Tibial nerve (tissue), 4 donors: ENCODE measurements around the gene KCNJ6.

Source experiments
- EP300 ChIP-seq, 2 donors: sonication (generic); formaldehyde crosslinking; IDR thresholded peaks; one replicate each; pipeline ENCODE4 v1.6.1; 2017; ENCODE audit warnings: antibody characterized with exemption in 2 of 2, mild to moderate bottlenecking in 1 of 2
- POLR2A ChIP-seq, 2 donors: fragments of 450-650 bp; IDR thresholded peaks; one replicate each; pipeline ENCODE4 v1.6.1; 2017; ENCODE audit warnings: antibody characterized with exemption in 2 of 2, mild to moderate bottlenecking in 2 of 2, moderate library complexity in 2 of 2
- TF ChIP-seq, protein P1 (sequence below), 5 experiments: fragments of 200-600 bp in 3 of 5; fragments of 450-650 bp in 2 of 5; sonication (generic) in 3 of 5; IDR thresholded peaks; one replicate each; pipeline ENCODE4 v1.5.1; 2016 to 2019; ENCODE audit warnings: antibody characterized with exemption in 5 of 5, mild to moderate bottlenecking in 3 of 5, moderate library complexity in 2 of 5

DNA sequence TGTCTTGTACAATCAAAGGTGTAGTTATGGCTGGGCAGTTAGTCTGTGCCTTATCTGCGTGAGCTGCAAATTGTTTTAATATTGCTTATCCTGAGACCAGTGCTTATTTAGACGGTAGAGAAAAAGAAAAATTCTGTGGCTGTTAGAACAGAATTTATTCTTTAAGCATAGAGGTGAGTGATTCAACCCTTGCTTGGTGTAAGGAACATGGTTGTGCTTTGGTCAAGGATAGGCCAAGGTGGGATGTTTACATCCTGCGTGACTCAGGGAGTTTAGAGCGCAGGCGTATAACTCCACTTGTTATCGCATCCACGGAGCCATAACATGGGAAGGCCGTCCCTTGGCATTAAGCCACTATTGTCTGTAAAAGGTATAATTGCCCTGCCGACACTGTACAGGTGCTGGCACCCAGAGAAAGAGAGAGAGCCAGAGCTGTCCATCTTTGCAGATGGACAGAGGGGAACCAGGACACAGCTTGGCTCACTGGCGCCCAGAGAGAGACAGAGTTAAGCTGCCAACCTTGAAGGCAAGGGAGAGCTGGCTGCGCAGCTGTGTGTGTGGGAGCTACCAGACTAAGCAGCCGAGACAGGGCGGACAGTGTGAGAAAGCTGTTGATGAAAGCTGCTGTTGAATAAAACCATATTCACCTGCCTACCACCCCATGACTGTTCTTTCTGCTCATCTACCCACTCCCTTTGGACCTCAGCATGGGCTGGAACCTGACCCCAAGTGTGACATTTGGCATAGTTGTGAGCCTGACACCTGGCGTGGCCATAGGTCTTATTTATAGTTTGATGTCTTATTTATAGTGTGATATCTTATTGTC lies 349.3 kb downstream of the KCNJ6 start:
- TF ChIP-seq, protein P1, sequence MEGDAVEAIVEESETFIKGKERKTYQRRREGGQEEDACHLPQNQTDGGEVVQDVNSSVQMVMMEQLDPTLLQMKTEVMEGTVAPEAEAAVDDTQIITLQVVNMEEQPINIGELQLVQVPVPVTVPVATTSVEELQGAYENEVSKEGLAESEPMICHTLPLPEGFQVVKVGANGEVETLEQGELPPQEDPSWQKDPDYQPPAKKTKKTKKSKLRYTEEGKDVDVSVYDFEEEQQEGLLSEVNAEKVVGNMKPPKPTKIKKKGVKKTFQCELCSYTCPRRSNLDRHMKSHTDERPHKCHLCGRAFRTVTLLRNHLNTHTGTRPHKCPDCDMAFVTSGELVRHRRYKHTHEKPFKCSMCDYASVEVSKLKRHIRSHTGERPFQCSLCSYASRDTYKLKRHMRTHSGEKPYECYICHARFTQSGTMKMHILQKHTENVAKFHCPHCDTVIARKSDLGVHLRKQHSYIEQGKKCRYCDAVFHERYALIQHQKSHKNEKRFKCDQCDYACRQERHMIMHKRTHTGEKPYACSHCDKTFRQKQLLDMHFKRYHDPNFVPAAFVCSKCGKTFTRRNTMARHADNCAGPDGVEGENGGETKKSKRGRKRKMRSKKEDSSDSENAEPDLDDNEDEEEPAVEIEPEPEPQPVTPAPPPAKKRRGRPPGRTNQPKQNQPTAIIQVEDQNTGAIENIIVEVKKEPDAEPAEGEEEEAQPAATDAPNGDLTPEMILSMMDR (IDR thresholded peaks at IDR 0.05) = no peak
- TF ChIP-seq POLR2A (IDR thresholded peaks at IDR 0.05) = no peak
- no peak for TF ChIP-seq EP300 (IDR thresholded peaks at IDR 0.05)
